NCI-H1930 (cell line): ENCODE data around the gene PIP4K2C.

Experiments used
- DNase-seq, 2 experiments: peaks; one replicate each; lab custom pipeline; 2025; lab: John Stamatoyannopoulos, UW

PIP4K2C gene

GRCh38 chr12:57621497-57622292, 30.7 kb downstream of the PIP4K2C start:
- peak in 1 of 2 experiments; percentile 57 for DNase-seq

GRCh38 chr12:57622293-57623245, 31.6 kb downstream of the PIP4K2C start:
- no peak for DNase-seq

GRCh38 chr12:57623385-57623784, 32.4 kb downstream of the PIP4K2C start:
- no peak for DNase-seq

- DNase-seq: no peak
Observed at GRCh38 chr12:57623811-57624390, 32.9 kb downstream of the PIP4K2C start.

GRCh38 chr12:57624441-57625220, 33.6 kb downstream of the PIP4K2C start:
- no peak for DNase-seq

- no peak for DNase-seq
Observed at GRCh38 chr12:57625261-57626032, 34.5 kb downstream of the PIP4K2C start.

GRCh38 chr12:57626111-57626920, 35.3 kb downstream of the PIP4K2C start:
- DNase-seq: no peak

- DNase-seq: no peak
Observed at GRCh38 chr12:57626921-57627445, 36.0 kb downstream of the PIP4K2C start.

- DNase-seq: no peak
Observed at GRCh38 chr12:57627501-57628279, 36.7 kb downstream of the PIP4K2C start.

GRCh38 chr12:57628280-57629191, 37.5 kb downstream of the PIP4K2C start:
- DNase-seq: no peak

GRCh38 chr12:57629897-57630471, 39.0 kb downstream of the PIP4K2C start:
- no peak for DNase-seq

GRCh38 chr12:57630891-57631433, 40.0 kb downstream of the PIP4K2C start:
- DNase-seq: no peak

GRCh38 chr12:57631566-57632072, 40.6 kb downstream of the PIP4K2C start:
- DNase-seq: no peak

- DNase-seq: peak; percentile 18 to 27
Observed at GRCh38 chr12:57632073-57632957, 41.3 kb downstream of the PIP4K2C start.

GRCh38 chr12:57632958-57633840, 42.2 kb downstream of the PIP4K2C start, which contains the start of gene B4GALNT1:
Gene B4GALNT1, minus strand, starts transcription at chr12:57633201. Its CDS starts 1,069 bp downstream, at chr12:57632132.
- peak; percentile 72 to 78 for DNase-seq
